HEK293 (cell line): Measurements from ENCODE around the gene BMP6.

ENCODE experiments used
- CTCF ChIA-PET: fragments of 350-600 bp; formaldehyde crosslinking; extraction: SDS; loops from one replicate; lab custom pipeline; 2021; ENCODE audit warnings: antibody characterized with exemption; lab: Yijun Ruan, JAX
- POLR2A ChIA-PET: fragments of 300-600 bp; formaldehyde crosslinking; extraction: SDS; loops from one replicate; lab custom pipeline; 2020; ENCODE audit warnings: antibody characterized with exemption, inconsistent platforms; lab: Yijun Ruan, JAX
- H3K27ac ChIP-seq: fragments of 200-500 bp; sonication (Bioruptor generic); 2 replicates; pipeline ENCODE4 v1.5.1; 2014; ENCODE audit warnings: low read depth, low read length, control low read depth, inconsistent platforms; ENCODE audit errors: extremely low read depth
- H3K36me3 ChIP-seq, 2 experiments: fragments of 200-500 bp in 1 of 2; sonication (Bioruptor generic) in 1 of 2; 1 replicate in 1 of 2; 2 replicates in 1 of 2; pipeline ENCODE4 v1.5.1; 2014 to 2017; ENCODE audit warnings: inconsistent platforms in 2 of 2, low read length in 2 of 2; ENCODE audit not compliant: control insufficient read depth in 2 of 2, insufficient read depth in 1 of 2
- H3K4me1 ChIP-seq: fragments of 200-500 bp; sonication (Bioruptor generic); 2 replicates; pipeline ENCODE4 v1.5.1; 2014; ENCODE audit warnings: mild to moderate bottlenecking, low read length, inconsistent platforms; ENCODE audit not compliant: control insufficient read depth, insufficient read depth
- H3K4me3 ChIP-seq: 2 replicates; pipeline ENCODE4 v1.5.1; 2011; ENCODE audit warnings: low read depth, mild to moderate bottlenecking, control low read depth, low read length, moderate library complexity
- H3K9me3 ChIP-seq: fragments of 200-500 bp; sonication (Bioruptor generic); 2 replicates; pipeline ENCODE4 v1.5.1; 2014; ENCODE audit warnings: low read depth, low read length, inconsistent platforms; ENCODE audit not compliant: control insufficient read depth, insufficient read depth
- EGR2 ChIP-seq: fragments of 450-650 bp; formaldehyde crosslinking; IDR thresholded peaks from 2 replicates; pipeline ENCODE4 v1.5.1; 2016; ENCODE audit warnings: low read depth, missing biosample characterization, missing genetic modification characterization
- FEZF1 ChIP-seq: fragments of 450-650 bp; formaldehyde crosslinking; IDR thresholded peaks from 2 replicates; pipeline ENCODE4 v1.5.1; 2016; ENCODE audit warnings: missing biosample characterization, missing genetic modification characterization
- HOXA7 ChIP-seq: sonication (generic); formaldehyde crosslinking; IDR thresholded peaks from 2 replicates; pipeline ENCODE4 v1.8.1; 2022; ENCODE audit warnings: missing genetic modification reagents, borderline replicate concordance
- INSM2 ChIP-seq: fragments of 450-650 bp; formaldehyde crosslinking; IDR thresholded peaks from 2 replicates; pipeline ENCODE4 v1.5.1; 2016; ENCODE audit warnings: missing biosample characterization, missing genetic modification characterization
- KLF9 ChIP-seq: fragments of 450-650 bp; formaldehyde crosslinking; IDR thresholded peaks from 2 replicates; pipeline ENCODE4 v1.5.1; 2016; ENCODE audit warnings: missing biosample characterization, missing genetic modification characterization, low read depth
- OVOL3 ChIP-seq: fragments of 450-650 bp; formaldehyde crosslinking; IDR thresholded peaks from 2 replicates; pipeline ENCODE4 v1.5.1; 2016; ENCODE audit warnings: missing biosample characterization, missing genetic modification characterization
- PBX3 ChIP-seq: sonication (generic); formaldehyde crosslinking; IDR thresholded peaks from 2 replicates; pipeline ENCODE4 v1.8.1; 2022; ENCODE audit warnings: mild to moderate bottlenecking, moderate library complexity, missing genetic modification reagents
- PRDM1 ChIP-seq: fragments of 450-650 bp; formaldehyde crosslinking; IDR thresholded peaks from 2 replicates; pipeline ENCODE4; 2016; ENCODE audit warnings: missing biosample characterization, missing genetic modification characterization
- RBAK ChIP-seq: fragments of 450-650 bp; formaldehyde crosslinking; IDR thresholded peaks from 2 replicates; pipeline ENCODE4 v1.5.1; 2016; ENCODE audit warnings: missing biosample characterization, missing genetic modification characterization
- SP7 ChIP-seq: fragments of 450-650 bp; formaldehyde crosslinking; IDR thresholded peaks from 2 replicates; pipeline ENCODE4 v1.5.1; 2016; ENCODE audit warnings: missing biosample characterization, missing genetic modification characterization
- TRIM28 ChIP-seq: IDR thresholded peaks from 2 replicates; pipeline ENCODE4 v1.6.1; 2011; ENCODE audit warnings: low read length, control low read depth, borderline replicate concordance
- ZBTB11 ChIP-seq: fragments of 450-650 bp; formaldehyde crosslinking; conservative IDR thresholded peaks from 2 replicates; pipeline ENCODE4 v1.5.1; 2016; ENCODE audit warnings: low read depth, missing biosample characterization, missing genetic modification characterization
- ZBTB20 ChIP-seq: fragments of 450-650 bp; formaldehyde crosslinking; IDR thresholded peaks from 2 replicates; pipeline ENCODE4 v1.5.1; 2016; ENCODE audit warnings: missing biosample characterization, missing genetic modification characterization
- ZFP41 ChIP-seq: fragments of 450-650 bp; formaldehyde crosslinking; IDR thresholded peaks from 2 replicates; pipeline ENCODE4 v1.5.1; 2016; ENCODE audit warnings: missing biosample characterization, missing genetic modification characterization, borderline replicate concordance
- ZIC2 ChIP-seq: fragments of 450-650 bp; formaldehyde crosslinking; IDR thresholded peaks from 2 replicates; pipeline ENCODE4 v1.5.1; 2016; ENCODE audit warnings: missing biosample characterization, missing genetic modification characterization
- ZNF155 ChIP-seq: fragments of 450-650 bp; formaldehyde crosslinking; IDR thresholded peaks from 2 replicates; pipeline ENCODE4 v1.5.1; 2016; ENCODE audit warnings: missing biosample characterization, missing genetic modification characterization
- ZNF488 ChIP-seq: fragments of 450-650 bp; formaldehyde crosslinking; IDR thresholded peaks from 2 replicates; pipeline ENCODE4 v1.5.1; 2016; ENCODE audit warnings: missing biosample characterization, missing genetic modification characterization
- ZNF501 ChIP-seq: fragments of 450-650 bp; formaldehyde crosslinking; IDR thresholded peaks from 2 replicates; pipeline ENCODE4 v1.5.1; 2016; ENCODE audit warnings: missing biosample characterization, missing genetic modification characterization
- ZNF521 ChIP-seq: fragments of 450-650 bp; formaldehyde crosslinking; IDR thresholded peaks from 2 replicates; pipeline ENCODE4 v1.5.1; 2017; ENCODE audit warnings: missing biosample characterization, mild to moderate bottlenecking, missing genetic modification characterization
- ZNF544 ChIP-seq: fragments of 450-650 bp; formaldehyde crosslinking; IDR thresholded peaks from 2 replicates; pipeline ENCODE4 v1.5.0; 2017; ENCODE audit warnings: missing biosample characterization, missing genetic modification characterization
- ZNF585B ChIP-seq: fragments of 450-650 bp; formaldehyde crosslinking; IDR thresholded peaks from 2 replicates; pipeline ENCODE4 v1.5.1; 2016; ENCODE audit warnings: missing biosample characterization, missing genetic modification characterization
- ZNF623 ChIP-seq: fragments of 450-650 bp; formaldehyde crosslinking; IDR thresholded peaks from 2 replicates; pipeline ENCODE4 v1.5.1; 2016; ENCODE audit warnings: missing biosample characterization, missing genetic modification characterization
- ZNF624 ChIP-seq: fragments of 450-650 bp; formaldehyde crosslinking; IDR thresholded peaks from 2 replicates; pipeline ENCODE4 v1.5.1; 2017; ENCODE audit warnings: missing biosample characterization, missing genetic modification characterization
- ZNF776 ChIP-seq: fragments of 450-650 bp; formaldehyde crosslinking; IDR thresholded peaks from 2 replicates; pipeline ENCODE4 v1.5.0; 2017; ENCODE audit warnings: missing biosample characterization, missing genetic modification characterization, borderline replicate concordance
- TF ChIP-seq, protein P1 (sequence below): fragments of 450-650 bp; formaldehyde crosslinking; IDR thresholded peaks from 2 replicates; pipeline ENCODE4 v1.5.1; 2017; ENCODE audit warnings: missing biosample characterization, missing genetic modification characterization
- TF ChIP-seq, protein P2 (sequence below): fragments of 450-650 bp; formaldehyde crosslinking; IDR thresholded peaks from 2 replicates; pipeline ENCODE4 v1.5.1; 2017; ENCODE audit warnings: missing biosample characterization, missing genetic modification characterization

The BMP6 gene

DNA sequence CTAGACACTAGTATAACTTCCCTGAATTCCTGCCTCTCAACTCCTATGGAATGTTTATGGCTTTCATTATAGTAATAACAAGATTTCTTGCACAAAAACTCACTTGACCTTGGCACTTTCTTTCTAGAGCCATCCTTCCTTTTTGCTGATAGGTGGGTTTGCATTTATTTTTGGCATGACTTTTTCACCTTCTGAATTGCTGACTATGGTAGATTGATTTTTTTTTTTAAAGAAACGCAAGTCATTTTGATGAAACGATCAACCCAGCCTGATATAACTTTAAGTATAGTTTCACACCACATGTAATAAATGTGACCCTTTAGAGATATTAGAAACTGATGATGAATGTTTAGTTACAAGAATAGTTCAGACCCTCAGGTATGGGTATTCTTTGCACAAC, 61.8 kb downstream of the BMP6 start (continued):
- TF ChIP-seq FEZF1 (tag by site-specific recombination) (no peak), INSM2 (tag by site-specific recombination) (no peak), OVOL3 (no peak), ZNF521 (tag by site-specific recombination) (no peak), ZNF501 (tag by site-specific recombination) (no peak), PRDM1 (tag by site-specific recombination) (no peak)

- ChIA-PET POLR2A (no interaction called here), CTCF (no interaction called here)
- Histone ChIP-seq H3K4me3 (no peak overlapping the region), H3K36me3 (no peaks in the 10 kb centered on the region), H3K4me1 (no peaks in the 10 kb centered on the region), H3K9me3 (no peaks in the 10 kb centered on the region), H3K27ac (no peak overlapping the region)
- no peak for TF ChIP-seq ZNF488 (tag by site-specific recombination)
- TF ChIP-seq ZNF624 = no peak
- no peak for TF ChIP-seq ZNF585B (tag by site-specific recombination)
- no peak for TF ChIP-seq ZNF623 (tag by site-specific recombination)
- TF ChIP-seq SP7 (tag by site-specific recombination) = no peak
- TF ChIP-seq ZNF544 (tag by site-specific recombination) = no peak
- TF ChIP-seq ZBTB20 (tag by site-specific recombination) = no peak
- no peak for TF ChIP-seq ZFP41 (tag by site-specific recombination)
- TF ChIP-seq, protein P1, sequence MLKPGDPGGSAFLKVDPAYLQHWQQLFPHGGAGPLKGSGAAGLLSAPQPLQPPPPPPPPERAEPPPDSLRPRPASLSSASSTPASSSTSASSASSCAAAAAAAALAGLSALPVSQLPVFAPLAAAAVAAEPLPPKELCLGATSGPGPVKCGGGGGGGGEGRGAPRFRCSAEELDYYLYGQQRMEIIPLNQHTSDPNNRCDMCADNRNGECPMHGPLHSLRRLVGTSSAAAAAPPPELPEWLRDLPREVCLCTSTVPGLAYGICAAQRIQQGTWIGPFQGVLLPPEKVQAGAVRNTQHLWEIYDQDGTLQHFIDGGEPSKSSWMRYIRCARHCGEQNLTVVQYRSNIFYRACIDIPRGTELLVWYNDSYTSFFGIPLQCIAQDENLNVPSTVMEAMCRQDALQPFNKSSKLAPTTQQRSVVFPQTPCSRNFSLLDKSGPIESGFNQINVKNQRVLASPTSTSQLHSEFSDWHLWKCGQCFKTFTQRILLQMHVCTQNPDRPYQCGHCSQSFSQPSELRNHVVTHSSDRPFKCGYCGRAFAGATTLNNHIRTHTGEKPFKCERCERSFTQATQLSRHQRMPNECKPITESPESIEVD (tag by site-specific recombination) = no peak
- no peak for TF ChIP-seq ZBTB11 (tag by site-specific recombination)
- TF ChIP-seq ZNF776 (tag by site-specific recombination) = no peak
- no peak for TF ChIP-seq HOXA7 (CRISPR knock-in tag)
Measured at GRCh38 chr6:7794509-7794908, 68.6 kb downstream of the BMP6 start.

GRCh38 chr6:7797386-7797785, 71.5 kb downstream of the BMP6 start:
- H3K9me3 ChIP-seq = no peaks in the 10 kb centered on the region
- ChIA-PET CTCF (interaction anchor here (0.9 kb wide), 1 partner anchor 74 kb away, joined by 3 read pairs; no protein-coding TSS in a partner anchor), POLR2A (no interaction called here)
- H3K27ac ChIP-seq = no peak overlapping the region
- H3K4me1 ChIP-seq = peaks cover 5% of the 10 kb centered on the region
- H3K36me3 ChIP-seq = no peaks in the 10 kb centered on the region
- H3K4me3 ChIP-seq = no peak overlapping the region
- no peak for TF ChIP-seq TRIM28
- TF ChIP-seq KLF9 = no peak
- TF ChIP-seq, protein P2, sequence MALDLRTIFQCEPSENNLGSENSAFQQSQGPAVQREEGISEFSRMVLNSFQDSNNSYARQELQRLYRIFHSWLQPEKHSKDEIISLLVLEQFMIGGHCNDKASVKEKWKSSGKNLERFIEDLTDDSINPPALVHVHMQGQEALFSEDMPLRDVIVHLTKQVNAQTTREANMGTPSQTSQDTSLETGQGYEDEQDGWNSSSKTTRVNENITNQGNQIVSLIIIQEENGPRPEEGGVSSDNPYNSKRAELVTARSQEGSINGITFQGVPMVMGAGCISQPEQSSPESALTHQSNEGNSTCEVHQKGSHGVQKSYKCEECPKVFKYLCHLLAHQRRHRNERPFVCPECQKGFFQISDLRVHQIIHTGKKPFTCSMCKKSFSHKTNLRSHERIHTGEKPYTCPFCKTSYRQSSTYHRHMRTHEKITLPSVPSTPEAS = no peak
- TF ChIP-seq EGR2 (tag by site-specific recombination) = no peak
- no peak for TF ChIP-seq ZIC2 (tag by site-specific recombination)
- no peak for TF ChIP-seq RBAK (tag by site-specific recombination)
- TF ChIP-seq ZNF624 = no peak
- no peak for TF ChIP-seq ZNF155 (tag by site-specific recombination)
- no peak for TF ChIP-seq PBX3
- TF ChIP-seq ZNF776 (tag by site-specific recombination) = no peak
